Mesenchymal stem cell (in vitro differentiated cells and primary cell): ENCODE data around the gene SF3B3.

Source experiments
- DNase-seq: peaks from one replicate; pipeline ENCODE4 v3.0.0-alpha.2; 2013
- H2AFZ ChIP-seq: one replicate; pipeline ENCODE4 v1.6.1; 2013; ENCODE audit warnings: low read depth, mild to moderate bottlenecking, control low read depth, inconsistent platforms, low read length, moderate library complexity
- H2AK5ac ChIP-seq: 2 replicates; pipeline ENCODE4 v1.6.1; 2013; ENCODE audit warnings: low read length, moderate library complexity, mild to moderate bottlenecking, inconsistent platforms; ENCODE audit not compliant: severe bottlenecking
- H2BK120ac ChIP-seq: one replicate; pipeline ENCODE4 v1.6.1; 2013; ENCODE audit warnings: low read depth, mild to moderate bottlenecking, inconsistent platforms, low read length, moderate library complexity
- H2BK12ac ChIP-seq, 2 experiments: one replicate each; pipeline ENCODE4 v1.6.1; 2013; ENCODE audit warnings: inconsistent platforms in 2 of 2, low read length in 2 of 2, mild to moderate bottlenecking in 2 of 2, moderate library complexity in 2 of 2, control low read depth in 1 of 2
- H2BK15ac ChIP-seq: one replicate; pipeline ENCODE4 v1.6.1; 2013; ENCODE audit warnings: mild to moderate bottlenecking, low read depth, inconsistent platforms; ENCODE audit not compliant: poor library complexity, severe bottlenecking
- H2BK5ac ChIP-seq: 2 replicates; pipeline ENCODE4 v1.6.1; 2013; ENCODE audit warnings: low read depth, mild to moderate bottlenecking, low read length, control low read depth, inconsistent platforms; ENCODE audit not compliant: poor library complexity, severe bottlenecking
- H3K14ac ChIP-seq, 2 experiments: one replicate each; pipeline ENCODE4 v1.6.1; 2013; ENCODE audit warnings: inconsistent platforms in 2 of 2, low read length in 2 of 2, control low read depth in 1 of 2, mild to moderate bottlenecking in 1 of 2, moderate library complexity in 1 of 2
- H3K18ac ChIP-seq, 2 experiments: one replicate each; pipeline ENCODE4 v1.6.1; 2013; ENCODE audit warnings: inconsistent platforms in 2 of 2, low read length in 2 of 2, control low read depth in 1 of 2, low read depth in 1 of 2, mild to moderate bottlenecking in 1 of 2
- H3K23ac ChIP-seq, 2 experiments: one replicate each; pipeline ENCODE4 v1.6.1; 2013; ENCODE audit warnings: inconsistent platforms in 2 of 2, low read length in 2 of 2, mild to moderate bottlenecking in 2 of 2, moderate library complexity in 2 of 2, control low read depth in 1 of 2
- H3K27ac ChIP-seq: 2 replicates; pipeline ENCODE4 v1.5.1; 2013; ENCODE audit warnings: mild to moderate bottlenecking, moderate library complexity, low read length, control low read depth, inconsistent platforms; ENCODE audit not compliant: poor library complexity, severe bottlenecking
- H3K27me3 ChIP-seq, 2 experiments: 2 replicates each; pipeline versions ENCODE4 v1.6.1 to v1.7.0; 2013; ENCODE audit warnings: low read length in 2 of 2, mild to moderate bottlenecking in 2 of 2, moderate library complexity in 2 of 2, control low read depth in 1 of 2, inconsistent platforms in 1 of 2; ENCODE audit not compliant: control insufficient read depth in 1 of 2, insufficient read depth in 1 of 2
- H3K36me3 ChIP-seq, 2 experiments: 2 replicates each; pipeline versions ENCODE4 v1.6.1 to v1.7.0; 2013; ENCODE audit warnings: low read length in 2 of 2, control low read depth in 1 of 2, inconsistent platforms in 1 of 2, low read depth in 1 of 2, mild to moderate bottlenecking in 1 of 2; ENCODE audit not compliant: insufficient read depth in 2 of 2, control insufficient read depth in 1 of 2
- H3K4ac ChIP-seq, 2 experiments: one replicate each; pipeline ENCODE4 v1.6.1; 2013; ENCODE audit warnings: inconsistent platforms in 2 of 2, low read length in 2 of 2, mild to moderate bottlenecking in 2 of 2, moderate library complexity in 2 of 2, control low read depth in 1 of 2, low read depth in 1 of 2
- H3K4me1 ChIP-seq: 2 replicates; pipeline ENCODE4 v1.6.1; 2013; ENCODE audit warnings: low read depth, low read length, control low read depth; ENCODE audit not compliant: control insufficient read depth, insufficient read depth
- H3K4me2 ChIP-seq: 2 replicates; pipeline ENCODE4 v1.6.1; 2013; ENCODE audit warnings: low read length, mild to moderate bottlenecking, inconsistent platforms; ENCODE audit not compliant: poor library complexity, severe bottlenecking
- H3K4me3 ChIP-seq, 2 experiments: 2 replicates each; pipeline versions ENCODE4 v1.5.1 to v1.7.0; 2013; ENCODE audit warnings: low read length in 2 of 2, mild to moderate bottlenecking in 2 of 2, control low read depth in 1 of 2, low read depth in 1 of 2; ENCODE audit not compliant: insufficient read depth in 1 of 2
- H3K79me1 ChIP-seq: replicated peaks from 2 replicates; pipeline ENCODE4 v1.6.1; 2013; ENCODE audit warnings: mild to moderate bottlenecking, control low read depth, low read length, inconsistent platforms; ENCODE audit not compliant: poor library complexity, severe bottlenecking
- H3K9ac ChIP-seq: 2 replicates; pipeline ENCODE4 v1.7.0; 2013; ENCODE audit warnings: mild to moderate bottlenecking, low read length, moderate library complexity
- H3K9me3 ChIP-seq: 2 replicates; pipeline ENCODE4 v1.7.0; 2013; ENCODE audit warnings: mild to moderate bottlenecking, low read length; ENCODE audit not compliant: control insufficient read depth
- H4K8ac ChIP-seq: one replicate; pipeline ENCODE4 v1.6.1; 2013; ENCODE audit warnings: inconsistent platforms, mild to moderate bottlenecking, low read length, moderate library complexity
- H4K91ac ChIP-seq: one replicate; pipeline ENCODE4 v1.6.1; 2013; ENCODE audit warnings: mild to moderate bottlenecking, low read length, inconsistent platforms
- WGBS: methylation state at CpG from one replicate; pipeline ENCODE4 v1.1.7; 2013; ENCODE audit warnings: mixed read lengths; 5-methylcytosine and 5-hydroxymethylcytosine counted together

SF3B3 gene

DNA sequence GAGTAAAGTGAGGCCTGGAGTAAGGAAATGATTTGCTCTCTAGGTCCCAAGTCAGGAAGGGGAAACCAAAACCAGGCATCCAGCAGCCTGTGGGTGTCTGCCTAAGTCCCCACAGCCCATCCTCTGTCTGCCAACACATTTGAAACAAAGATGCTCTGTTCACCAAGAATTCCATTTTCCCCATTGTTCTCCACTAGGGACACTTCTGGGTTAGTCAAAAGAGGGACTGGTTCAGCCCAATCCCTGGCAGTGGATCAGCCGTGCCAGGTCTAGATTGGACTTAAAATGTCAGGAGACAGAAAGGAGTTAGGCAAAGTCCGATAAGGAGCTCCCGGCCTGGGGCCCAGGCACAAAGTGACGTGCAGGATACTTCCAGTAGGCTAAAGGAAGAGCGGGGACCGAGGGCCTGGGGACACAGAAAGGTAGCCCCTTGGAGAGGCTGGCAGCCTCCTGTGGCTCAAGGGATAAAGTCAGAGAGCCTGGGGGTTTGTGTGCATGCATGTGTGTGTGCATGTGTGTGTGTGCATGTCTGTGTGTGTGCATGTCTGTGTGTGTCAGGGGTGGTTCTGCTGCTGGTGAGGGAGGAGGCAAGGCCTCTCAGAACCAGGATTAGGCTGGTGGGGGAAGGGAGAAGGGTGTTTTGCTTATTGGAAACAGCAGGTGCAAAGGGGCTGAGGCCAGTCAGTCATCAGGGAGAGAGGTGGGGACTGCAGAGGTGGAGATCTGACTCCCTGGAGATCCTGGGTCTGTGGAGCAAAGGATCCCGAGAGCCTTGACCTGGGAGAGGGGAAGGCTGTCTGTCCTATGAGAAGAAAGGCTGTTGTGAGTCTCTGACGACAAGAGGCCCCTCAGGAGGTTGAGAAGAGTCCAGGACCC lies 81.0 kb downstream of the SF3B3 start:
- no peak overlapping the region for H3K27ac ChIP-seq
- no peak overlapping the region for H2BK12ac ChIP-seq
- H2BK5ac ChIP-seq = no peak overlapping the region
- peaks cover 9% of the 10 kb centered on the region in 2 experiments for H3K27me3 ChIP-seq
- no peak overlapping the region for H3K18ac ChIP-seq
- no peak overlapping the region for H2BK15ac ChIP-seq
- no peak overlapping the region for H3K4me3 ChIP-seq
- no peaks in the 10 kb centered on the region for H3K79me1 ChIP-seq
- no peak overlapping the region for H2BK120ac ChIP-seq
- no peaks in the 10 kb centered on the region for H3K4me1 ChIP-seq
- no peak overlapping the region for H4K91ac ChIP-seq
- no peak overlapping the region for H2AK5ac ChIP-seq
- DNase-seq = no peak
- no peak overlapping the region for H3K23ac ChIP-seq
- no peak overlapping the region for H3K14ac ChIP-seq
- no peak overlapping the region for H3K4ac ChIP-seq
- no peak overlapping the region for H3K9ac ChIP-seq
- H3K36me3 ChIP-seq = no peaks in the 10 kb centered on the region
- WGBS = 89% methylated on average over 8 of the region's 8 CpGs
- no peaks in the 10 kb centered on the region for H3K9me3 ChIP-seq
- no peak overlapping the region for H3K4me2 ChIP-seq
- peak overlapping the region; percentile 2 for H4K8ac ChIP-seq
- H2AFZ ChIP-seq = no peak overlapping the region

DNA sequence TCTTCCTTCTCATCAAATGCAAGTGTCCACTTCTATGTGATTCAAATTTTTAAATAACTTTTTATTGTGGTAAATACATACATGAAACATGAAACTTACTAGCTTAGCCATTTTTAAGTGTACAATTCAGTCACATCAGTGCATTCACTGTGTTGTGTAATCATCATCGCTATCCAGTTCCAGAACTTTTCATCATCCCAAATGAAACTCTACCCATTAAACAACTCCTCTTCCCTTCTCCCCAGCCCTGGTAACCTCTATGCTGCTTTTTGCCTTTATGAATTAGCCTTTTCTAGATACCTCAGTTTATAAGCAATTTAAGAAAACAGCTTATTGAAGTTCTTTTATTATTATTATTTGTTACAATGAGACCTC lies 81.7 kb downstream of the SF3B3 start:
- no peaks in the 10 kb centered on the region for H3K9me3 ChIP-seq
- no peak overlapping the region for H3K4me3 ChIP-seq
- no peak overlapping the region for H3K23ac ChIP-seq
- no peak overlapping the region for H3K4me2 ChIP-seq
- no peaks in the 10 kb centered on the region for H3K4me1 ChIP-seq
- no peak overlapping the region for H2AFZ ChIP-seq
- no peak overlapping the region for H4K8ac ChIP-seq
- H2BK12ac ChIP-seq = no peak overlapping the region
- H2BK120ac ChIP-seq = no peak overlapping the region
- no peak overlapping the region for H2BK5ac ChIP-seq
- H3K27ac ChIP-seq = no peak overlapping the region
- no peak overlapping the region for H3K18ac ChIP-seq
- no peak overlapping the region for H4K91ac ChIP-seq
- H3K27me3 ChIP-seq = peaks cover 3 to 7% of the 10 kb centered on the region in 2 experiments
- H3K9ac ChIP-seq = no peak overlapping the region
- no peak for DNase-seq
- H3K14ac ChIP-seq = no peak overlapping the region
- 88% methylated on average over 1 of the region's 1 CpG for WGBS
- no peak overlapping the region for H3K4ac ChIP-seq
- no peak overlapping the region for H2BK15ac ChIP-seq
- H3K79me1 ChIP-seq = no peaks in the 10 kb centered on the region
- no peaks in the 10 kb centered on the region for H3K36me3 ChIP-seq
- no peak overlapping the region for H2AK5ac ChIP-seq

DNA sequence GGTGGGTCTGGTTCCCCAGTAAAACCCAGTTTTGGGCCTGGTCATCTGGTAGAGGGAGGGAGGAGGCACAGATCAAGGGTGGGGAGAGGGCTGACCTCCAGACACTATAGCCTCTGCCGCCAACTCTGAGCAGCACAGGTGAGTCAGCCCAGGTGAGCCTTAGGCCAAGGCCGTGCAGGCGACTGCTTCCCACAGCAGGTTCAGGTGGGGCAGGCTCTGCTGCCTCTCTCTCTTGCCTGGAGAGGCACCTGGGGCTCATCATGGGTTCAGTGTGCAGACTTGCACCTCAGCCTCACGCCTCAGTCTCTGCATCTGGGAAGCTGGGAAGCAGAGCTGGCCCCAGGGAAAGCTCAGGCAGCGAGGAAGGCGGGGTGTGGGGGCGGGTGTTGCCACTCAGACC lies 84.9 kb downstream of the SF3B3 start:
- Histone ChIP-seq H3K27ac (no peak overlapping the region), H3K36me3 (no peaks in the 10 kb centered on the region), H3K4ac (no peak overlapping the region), H2BK12ac (no peak overlapping the region), H2AFZ (no peak overlapping the region), H3K4me2 (no peak overlapping the region), H3K9ac (no peak overlapping the region), H3K14ac (no peak overlapping the region), H2BK5ac (no peak overlapping the region), H3K79me1 (no peaks in the 10 kb centered on the region), H2AK5ac (no peak overlapping the region), H2BK120ac (no peak overlapping the region), H3K18ac (no peak overlapping the region), H3K4me1 (no peaks in the 10 kb centered on the region), H4K91ac (no peak overlapping the region), H3K23ac (no peak overlapping the region), H3K4me3 (no peak overlapping the region), H3K27me3 (peaks cover 0 to 3% of the 10 kb centered on the region in 2 experiments), H4K8ac (no peak overlapping the region), H3K9me3 (no peaks in the 10 kb centered on the region), H2BK15ac (no peak overlapping the region)
- no peak for DNase-seq
- WGBS = 78% methylated on average over 7 of the region's 7 CpGs

DNA sequence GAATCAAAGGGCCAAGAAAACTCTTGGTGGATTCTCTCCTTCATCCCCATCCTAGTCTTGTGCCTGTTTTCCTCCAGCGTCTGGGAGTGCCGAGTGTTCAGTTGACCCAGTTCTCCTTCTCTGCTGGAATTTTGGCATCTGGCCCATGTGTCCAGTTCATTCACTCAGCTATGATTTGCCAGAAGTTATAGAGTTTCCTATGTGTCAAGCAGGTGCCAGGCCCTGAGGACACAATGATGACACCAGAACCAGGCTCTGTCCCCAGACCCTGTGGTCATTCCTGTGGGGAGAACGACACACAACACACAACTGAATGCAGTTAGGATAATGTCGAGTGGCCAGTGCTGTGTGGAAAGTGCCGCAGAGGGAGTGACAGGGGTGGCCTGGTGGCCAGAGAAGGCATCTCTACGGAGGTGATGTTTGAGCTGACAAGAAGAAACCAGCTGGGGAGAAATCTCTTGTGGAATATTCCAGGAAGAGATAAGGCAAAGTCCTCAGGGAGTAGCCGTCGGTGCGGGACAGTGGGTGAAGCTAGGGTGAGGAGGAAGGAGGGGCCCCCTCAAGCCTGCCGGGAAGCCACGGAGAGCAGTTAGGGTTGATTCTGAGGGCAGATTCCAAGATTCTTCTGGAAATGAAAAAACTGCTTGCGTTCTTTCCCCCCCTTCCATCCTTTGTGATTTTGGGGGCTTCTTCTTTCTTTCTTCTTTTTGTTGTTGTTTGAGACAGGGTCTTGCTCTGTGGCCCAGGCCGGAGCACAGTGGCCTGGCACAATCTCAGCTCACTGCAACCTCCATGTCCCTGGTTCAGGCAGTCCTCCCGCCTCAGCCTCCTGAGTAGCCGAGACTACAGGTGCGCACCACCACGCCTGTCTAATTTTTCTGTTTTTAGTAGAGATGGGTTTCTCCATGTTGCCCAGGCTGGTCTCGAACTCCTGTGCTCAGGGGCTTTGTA lies 86.9 kb downstream of the SF3B3 start:
- Histone ChIP-seq H2BK5ac (no peak overlapping the region), H4K8ac (no peak overlapping the region), H3K4me3 (no peak overlapping the region), H3K9ac (no peak overlapping the region), H2BK15ac (no peak overlapping the region), H3K14ac (no peak overlapping the region), H2BK12ac (no peak overlapping the region), H3K79me1 (no peaks in the 10 kb centered on the region), H3K4me2 (no peak overlapping the region), H3K4me1 (no peaks in the 10 kb centered on the region), H2BK120ac (no peak overlapping the region), H3K36me3 (no peaks in the 10 kb centered on the region), H3K23ac (no peak overlapping the region), H3K27ac (no peak overlapping the region), H3K18ac (no peak overlapping the region), H3K27me3 (no peaks in the 10 kb centered on the region), H2AK5ac (no peak overlapping the region), H3K9me3 (no peaks in the 10 kb centered on the region), H3K4ac (no peak overlapping the region), H4K91ac (no peak overlapping the region), H2AFZ (no peak overlapping the region)
- 83% methylated on average over 16 of the region's 18 CpGs for WGBS
- no peak for DNase-seq
